Erythroblast (primary cell): ENCODE results near the gene PLXNB2.

ENCODE experiments used
- GATA1 ChIP-seq: IDR thresholded peaks from 2 replicates; pipeline ENCODE4 v1.6.1; 2011; ENCODE audit warnings: low read depth, mild to moderate bottlenecking, control low read depth, low read length, moderate library complexity
- POLR2A ChIP-seq: IDR thresholded peaks from 2 replicates; pipeline ENCODE4 v1.6.1; 2011; ENCODE audit warnings: mild to moderate bottlenecking, low read length

DNA sequence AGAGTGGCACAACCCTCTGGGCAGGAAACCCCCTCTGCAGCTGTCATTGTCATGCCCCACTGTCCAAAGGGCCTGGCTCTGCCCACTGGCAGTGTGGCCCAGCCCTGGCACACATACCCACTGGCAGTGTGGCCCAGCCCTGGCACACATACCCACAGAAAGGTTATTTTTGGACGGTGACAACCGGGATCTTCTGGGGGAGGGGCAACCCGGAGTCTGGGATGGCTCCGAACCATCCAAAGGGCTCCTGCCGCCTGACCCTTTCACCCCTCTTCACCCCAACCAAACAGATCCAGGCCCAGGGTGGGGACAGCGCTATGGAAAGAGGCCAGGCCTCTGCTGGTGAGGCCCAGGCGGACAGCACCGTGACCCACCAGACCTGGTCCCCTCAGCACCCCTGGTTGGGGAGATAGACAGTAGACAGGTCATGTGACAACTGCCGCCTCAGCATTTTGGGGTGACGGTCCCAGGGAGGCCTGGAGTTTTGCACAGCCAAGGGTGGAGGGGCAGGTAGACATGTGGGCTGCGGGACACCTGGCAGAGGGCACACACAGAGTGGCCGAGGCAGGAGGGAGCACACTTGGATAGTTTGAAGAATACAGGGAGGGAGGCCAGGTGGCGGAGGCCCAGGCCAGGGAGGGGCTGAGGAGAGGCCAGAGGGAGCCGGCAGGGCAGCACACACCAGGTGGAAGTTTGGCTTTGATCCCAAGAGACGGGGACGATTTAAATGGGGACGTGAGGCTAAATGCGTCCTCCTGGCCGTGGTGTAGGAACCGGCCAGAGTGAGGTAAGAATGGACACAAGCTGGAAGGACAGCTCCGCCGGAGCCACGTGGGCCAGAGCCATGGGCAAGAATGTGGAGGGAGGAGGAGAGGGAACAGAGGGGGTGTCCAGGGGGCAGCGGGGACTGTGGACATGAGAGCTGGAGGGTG lies 48.8 kb downstream of the PLXNB2 start:
- no peak for TF ChIP-seq POLR2A
- TF ChIP-seq GATA1: no peak
